ENCODE results near the gene ZNF214. TPM values are rescaled to one million over a fixed set of nuclear protein-coding genes. Genes with fewer than 3 reads are reported as not detected.

The ZNF214 gene
- total and polyA plus RNA-seq, 4 donors, result 0.57 to 2.3 (median 1.2) TPM

GRCh38 chr11:7019500-7020182 lies 505 bp downstream of the ZNF214 start (continued):
- no peak for TF ChIP-seq ZBTB33 (IDR thresholded peaks at IDR 0.05)

- DNase-seq (ENCODE audit: low spot score), result no peak
Measured at GRCh38 chr11:7016011-7016410, 4.1 kb downstream of the ZNF214 start.

More at GRCh38 chr11:7016011-7016410, 4.1 kb downstream of the ZNF214 start:
- Histone ChIP-seq H3K4me3 (ENCODE audit: low read depth in 1 of 3, low read length in 3 of 3) (no peak overlapping the region), H3K27ac (ENCODE audit: low read depth in 1 of 2, low read length in 2 of 2) (no peak overlapping the region), H3K9me3 (ENCODE audit: control insufficient read depth in 4 of 4, low read length in 3 of 4) (no peaks in the 10 kb centered on the region), H3K9ac (ENCODE audit: low read depth in 1 of 2, low read length in 2 of 2) (no peak overlapping the region), H3K36me3 (ENCODE audit: control insufficient read depth in 4 of 4, insufficient read depth in 3 of 4, low read depth in 1 of 4, low read length in 3 of 4) (no peaks in the 10 kb centered on the region), H3K4me1 (ENCODE audit: control insufficient read depth in 4 of 4, insufficient read depth in 4 of 4, low read length in 3 of 4) (peaks cover 0 to 15% (median 9%) of the 10 kb centered on the region in 4 donors), H3K27me3 (ENCODE audit: control insufficient read depth in 4 of 4, insufficient read depth in 4 of 4, low read length in 3 of 4) (no peaks in the 10 kb centered on the region)
- TF ChIP-seq ATF3 (IDR thresholded peaks at IDR 0.05) (no peak), ZBTB33 (IDR thresholded peaks at IDR 0.05) (no peak), MAX (IDR thresholded peaks at IDR 0.05) (no peak), JUND (IDR thresholded peaks at IDR 0.05) (no peak), CTCF (IDR thresholded peaks at IDR 0.05; ENCODE audit: low read depth, low read length, missing input control) (no peak), HNF4A (conservative IDR thresholded peaks at IDR 0.05) (no peak), YY1 (IDR thresholded peaks at IDR 0.05) (no peak), FOXA1 (IDR thresholded peaks at IDR 0.05) (no peak), EGR1 (IDR thresholded peaks at IDR 0.05; ENCODE audit: low read depth in 2 of 2) (no peak), FOXA2 (IDR thresholded peaks at IDR 0.05) (no peak)
- WGBS, result 91% methylated on average over 1 of the region's 1 CpG
